Epithelial cell of esophagus (primary cell): ENCODE data around the gene PCGF2.

Source experiments
- DNase-seq: peaks from one replicate; pipeline ENCODE4 v3.0.0; 2010; ENCODE audit warnings: low read depth
- H3K4me3 ChIP-seq: 2 replicates; pipeline ENCODE4 v1.5.1; 2011; ENCODE audit warnings: mild to moderate bottlenecking, low read length, control low read depth
- CTCF ChIP-seq: IDR thresholded peaks from 2 replicates; pipeline ENCODE4 v1.5.1; 2011; ENCODE audit warnings: low read depth, mild to moderate bottlenecking, low read length, control low read depth, inconsistent platforms; ENCODE audit not compliant: insufficient read depth; ENCODE audit errors: missing control alignments

Gene PCGF2

DNA sequence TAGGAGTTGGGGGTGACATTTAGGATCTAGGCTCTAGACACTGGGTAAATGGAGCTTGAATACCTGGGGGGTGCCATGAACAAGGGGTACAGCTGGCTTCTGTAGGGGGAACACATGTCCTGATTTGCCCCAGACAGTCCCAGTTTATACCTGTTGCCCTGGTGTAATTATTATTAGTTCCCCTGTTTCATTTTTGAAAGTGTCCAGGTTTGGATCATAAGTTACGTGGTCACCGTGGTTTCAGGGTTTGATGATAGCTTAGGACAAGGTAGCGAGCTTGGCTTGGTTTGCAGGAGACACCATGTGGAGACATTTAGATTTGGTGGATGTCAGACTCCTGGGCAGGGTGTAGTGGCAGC, 37.6 kb downstream of the PCGF2 start:
- H3K4me3 ChIP-seq = no peak overlapping the region
- TF ChIP-seq CTCF = no peak
- DNase-seq = no peak

DNA sequence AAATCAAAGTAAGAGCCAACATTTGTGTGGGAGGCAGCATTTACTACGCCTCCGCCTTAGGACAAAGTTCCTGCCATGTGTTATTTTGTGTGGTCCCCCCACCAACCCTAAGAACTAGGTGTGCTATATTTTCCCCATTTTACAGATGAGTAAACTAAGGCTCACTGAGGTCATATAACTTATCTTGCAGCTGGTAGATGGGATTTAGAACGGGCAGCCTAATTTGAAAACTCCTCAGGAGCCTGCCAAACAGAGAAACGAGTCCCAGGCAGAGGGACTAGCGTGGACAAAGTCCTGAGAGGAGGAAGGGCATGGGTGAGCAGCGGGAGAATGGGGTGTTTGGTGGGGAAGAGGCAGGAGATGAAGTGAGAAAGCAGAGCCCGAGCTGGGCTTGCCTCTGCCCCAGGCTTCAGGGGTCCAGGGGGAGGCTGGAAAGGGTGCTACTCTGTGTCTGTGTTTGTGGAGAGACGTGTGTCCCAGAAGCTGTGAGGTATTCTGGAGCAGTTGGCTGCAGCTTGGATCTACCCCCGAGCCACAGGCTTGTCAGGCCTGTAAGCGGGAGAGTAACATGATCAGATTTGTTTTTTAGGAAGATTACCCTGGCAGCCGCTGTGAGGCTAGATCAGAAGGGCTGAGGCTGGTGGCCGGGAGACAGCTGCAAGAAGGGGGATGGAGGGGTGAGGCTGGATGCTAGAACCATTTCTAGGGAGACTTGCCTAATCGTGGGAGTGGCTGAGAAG, 38.1 kb downstream of the PCGF2 start:
- DNase-seq = no peak
- no peak overlapping the region for H3K4me3 ChIP-seq
- TF ChIP-seq CTCF = no peak

- no peak overlapping the region for H3K4me3 ChIP-seq
- no peak for TF ChIP-seq CTCF
- DNase-seq = no peak
These were observed 38.9 kb downstream of the PCGF2 start for GRCh38 chr17:38709104-38709820.

DNA sequence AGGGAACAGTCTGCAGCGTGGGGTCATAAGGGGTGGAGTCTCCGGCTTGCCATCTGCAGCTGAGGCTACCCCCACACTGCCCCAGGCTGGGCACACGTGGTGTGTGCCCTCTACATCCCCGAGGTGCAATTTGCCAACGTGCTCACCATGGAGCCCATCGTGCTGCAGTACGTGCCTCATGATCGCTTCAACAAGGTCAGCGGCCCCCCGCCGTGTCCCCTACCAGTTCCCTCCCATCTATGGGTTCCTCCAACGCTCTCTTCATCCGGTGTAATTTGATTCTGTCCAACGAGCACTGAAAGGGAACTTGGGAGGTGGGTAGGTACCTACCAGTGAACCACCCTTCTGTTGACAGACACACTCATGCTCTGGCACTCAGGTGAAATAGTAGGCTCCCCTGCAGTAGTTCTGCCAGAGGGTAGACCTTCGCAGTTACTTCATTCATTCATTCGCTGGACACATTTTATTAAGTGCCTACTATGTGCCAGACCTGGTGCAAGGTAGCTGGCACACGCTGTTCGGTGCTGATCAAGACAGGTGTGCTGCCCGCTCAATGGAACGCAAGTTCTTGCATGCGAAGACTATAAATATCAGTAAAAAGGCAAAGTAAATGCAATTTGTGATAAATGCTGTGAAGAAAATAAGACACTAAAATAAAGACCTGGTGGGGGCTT, 40.3 kb downstream of the PCGF2 start:
- DNase-seq = no peak
- no peak overlapping the region for H3K4me3 ChIP-seq
- TF ChIP-seq CTCF = no peak

GRCh38 chr17:38706505-38707216, 41.5 kb downstream of the PCGF2 start:
- H3K4me3 ChIP-seq = peak overlapping the region; percentile 73
- TF ChIP-seq CTCF = no peak

DNA sequence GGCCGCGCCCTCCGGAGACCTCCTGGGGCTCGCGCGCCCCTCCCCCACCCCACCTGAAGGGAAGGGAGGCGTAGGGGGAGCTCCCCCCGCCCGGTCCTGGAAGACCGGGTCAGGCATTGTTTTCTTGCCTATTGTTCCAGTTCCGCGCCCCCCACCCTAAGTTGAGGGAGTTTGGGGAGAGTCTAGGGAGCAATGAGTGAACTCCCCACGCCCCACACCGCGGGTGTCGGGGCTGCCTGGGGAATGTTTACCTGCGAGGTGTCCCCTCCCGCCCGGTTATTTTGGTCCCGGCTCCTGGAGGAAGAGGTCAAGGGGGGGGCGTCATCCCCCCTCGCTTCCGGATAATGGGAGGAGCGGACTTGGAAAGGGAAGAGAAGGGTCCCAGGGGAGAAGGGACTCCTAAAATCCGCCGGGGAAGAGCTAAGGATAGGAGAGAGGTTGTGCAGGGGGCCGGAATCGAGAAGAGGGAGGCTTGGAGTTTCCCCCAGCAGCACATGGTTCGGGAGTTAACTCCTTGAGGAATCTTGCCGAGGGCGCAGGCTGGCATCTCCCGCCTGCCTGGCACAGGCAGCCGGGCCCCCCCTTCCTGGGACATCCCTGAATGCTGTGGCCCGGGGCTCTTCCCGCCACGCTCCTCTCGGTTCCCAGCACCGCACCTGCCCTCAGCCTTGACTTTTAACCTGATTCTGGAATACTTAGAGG, 42.2 kb downstream of the PCGF2 start:
- no peak for TF ChIP-seq CTCF
- peak overlapping the region; percentile 73 for H3K4me3 ChIP-seq
- peak; percentile 29 for DNase-seq

More at GRCh38 chr17:38706505-38707216, 41.5 kb downstream of the PCGF2 start:
- DNase-seq = no peak
